ENCODE results near the gene TMEM240.
A peak's percentile ranks its signal among the peaks of the same experiment; 100 is the strongest.
"Not testable (repeated sequence)": the region's sequence is repeated elsewhere in the genome, so short reads cannot be mapped to it uniquely, and the experiment has no call there.

TMEM240 gene

DNA sequence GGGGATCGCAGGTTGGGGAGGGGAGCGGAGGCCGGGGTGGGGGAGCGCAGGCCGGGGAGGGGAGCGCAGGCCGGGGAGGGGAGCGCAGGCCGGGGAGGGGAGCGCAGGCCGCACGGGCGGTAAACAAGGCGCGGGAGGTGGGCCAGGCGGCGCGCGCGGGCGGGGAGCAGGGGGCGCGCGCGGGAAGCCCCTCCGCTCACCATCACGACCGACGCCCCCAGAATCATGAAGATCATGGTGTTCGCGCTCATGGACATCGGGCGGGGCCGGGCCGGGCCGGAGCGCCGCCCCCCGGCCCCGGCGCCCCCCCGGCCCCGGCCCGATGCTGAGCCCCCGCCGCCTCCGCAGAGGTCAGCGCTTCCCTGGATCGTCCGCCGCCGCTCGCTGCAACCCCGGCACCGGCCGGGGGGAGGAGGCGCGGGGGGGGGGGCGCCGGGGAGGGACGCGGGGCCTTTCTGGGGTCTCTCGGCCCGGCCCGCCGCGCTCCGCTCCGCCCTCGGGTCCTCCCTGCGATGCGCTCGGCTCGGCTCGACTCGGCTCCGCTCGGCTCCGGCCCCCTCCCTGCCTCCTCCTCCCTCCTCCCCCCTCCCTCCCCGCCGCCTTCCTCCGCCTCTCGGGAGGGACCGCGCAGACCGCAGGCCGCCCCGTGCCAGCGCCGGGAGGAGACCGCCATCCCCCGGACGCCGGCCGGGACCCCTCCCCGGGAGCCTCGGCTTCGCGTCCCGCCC is at the start of gene TMEM240:
TMEM240 (minus strand) TSS at position 535 of the 728 bp plus-strand sequence; CDS start at position 257, 278 bp downstream.
- DNase-seq, result peak; percentile 58

DNA sequence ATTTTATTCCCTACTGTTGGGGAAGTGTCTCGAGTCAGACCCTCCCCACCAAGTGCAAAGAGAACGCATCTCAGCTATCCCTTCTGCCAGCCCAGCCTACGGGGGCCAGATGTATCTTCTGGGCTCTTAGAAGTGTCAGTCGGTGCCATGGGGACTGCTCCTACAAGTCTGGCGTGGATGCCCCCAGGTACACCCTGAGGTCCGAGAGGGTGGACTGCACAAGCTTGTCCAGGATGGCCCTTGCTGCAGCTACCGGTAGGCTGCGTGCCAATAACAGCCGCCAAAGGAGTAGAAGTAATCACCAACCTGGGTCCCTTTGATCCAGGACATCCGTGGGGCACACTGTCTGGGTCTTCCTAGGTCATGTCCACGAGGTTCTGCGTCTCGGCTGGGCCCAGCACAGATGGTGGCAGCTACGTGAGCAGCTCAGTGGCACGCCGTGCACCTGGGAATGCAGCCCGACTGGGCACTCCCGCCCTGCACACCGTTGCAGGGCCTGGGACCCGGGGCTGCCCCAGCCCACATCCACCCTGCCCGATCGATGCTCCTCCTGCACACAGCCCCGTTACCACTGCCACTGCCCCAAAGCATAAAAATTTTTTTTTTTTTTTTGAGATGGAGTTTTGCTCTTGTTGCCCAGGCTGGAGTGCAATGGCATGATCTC is 43.1 kb upstream of the TMEM240 start:
- no peak for DNase-seq

DNA sequence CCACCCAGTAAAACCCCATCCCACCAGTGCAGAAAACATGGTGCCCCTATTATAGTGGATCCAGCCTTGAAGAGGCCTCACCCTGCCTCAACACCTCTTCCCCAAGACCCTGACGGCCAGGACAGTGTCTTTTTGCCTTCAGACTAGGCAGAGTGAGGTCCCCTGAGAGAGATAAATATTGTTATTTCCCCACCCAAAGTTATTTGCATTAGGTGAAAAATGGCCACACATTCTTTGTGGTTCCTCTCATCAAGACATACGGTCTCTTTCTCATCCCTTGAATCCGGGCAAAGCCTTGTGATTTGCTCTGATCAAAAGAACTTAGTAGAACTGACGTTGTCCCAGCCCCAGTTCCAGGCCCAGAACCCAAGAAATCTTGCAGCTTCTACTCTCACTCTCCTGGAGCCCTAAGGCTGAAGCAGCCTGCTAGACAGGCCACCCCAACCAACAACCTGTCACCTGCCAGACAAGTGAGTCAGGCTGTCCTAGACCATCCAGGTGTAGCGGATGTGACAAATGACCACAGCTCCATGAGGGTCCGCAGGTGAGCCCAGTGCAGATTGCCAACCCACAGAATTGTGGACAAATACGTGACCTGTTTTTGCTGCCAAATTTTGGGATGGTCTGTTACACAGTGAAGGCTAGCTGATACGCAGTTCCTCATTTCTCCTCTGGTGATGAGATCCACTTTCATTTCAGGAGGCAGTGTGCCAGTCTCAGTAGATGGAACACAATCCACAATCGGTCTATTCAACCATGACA is 42.3 kb upstream of the TMEM240 start:
- no peak for DNase-seq

DNA sequence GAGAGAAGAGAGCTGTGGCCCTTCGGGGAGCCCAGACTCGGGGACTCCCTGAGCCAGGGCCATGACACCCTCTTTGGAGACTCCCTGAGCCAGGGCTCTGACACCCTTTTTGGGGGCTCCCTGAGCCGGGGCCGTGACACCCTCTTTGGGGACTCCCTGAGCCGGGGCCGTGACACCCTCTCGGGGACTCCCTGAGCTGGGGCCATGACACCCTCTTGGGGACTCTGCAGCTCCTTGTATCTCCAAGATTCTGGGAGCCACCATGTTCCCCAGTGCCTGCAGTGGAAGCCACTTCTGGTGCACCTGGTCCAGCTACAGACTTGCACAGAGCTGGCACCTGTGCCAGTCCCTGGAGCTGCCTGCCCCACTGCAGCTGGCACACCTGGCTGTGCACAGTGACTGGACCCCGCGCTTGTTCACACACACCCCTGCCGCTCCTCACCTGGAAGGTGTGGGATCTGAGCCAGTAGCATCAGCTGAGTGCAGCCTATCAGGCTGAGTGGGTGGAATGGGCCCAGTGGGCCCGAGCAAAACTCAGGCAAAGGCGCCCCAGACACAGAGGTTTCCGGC is 38.0 kb upstream of the TMEM240 start:
- DNase-seq, result no peak

DNA sequence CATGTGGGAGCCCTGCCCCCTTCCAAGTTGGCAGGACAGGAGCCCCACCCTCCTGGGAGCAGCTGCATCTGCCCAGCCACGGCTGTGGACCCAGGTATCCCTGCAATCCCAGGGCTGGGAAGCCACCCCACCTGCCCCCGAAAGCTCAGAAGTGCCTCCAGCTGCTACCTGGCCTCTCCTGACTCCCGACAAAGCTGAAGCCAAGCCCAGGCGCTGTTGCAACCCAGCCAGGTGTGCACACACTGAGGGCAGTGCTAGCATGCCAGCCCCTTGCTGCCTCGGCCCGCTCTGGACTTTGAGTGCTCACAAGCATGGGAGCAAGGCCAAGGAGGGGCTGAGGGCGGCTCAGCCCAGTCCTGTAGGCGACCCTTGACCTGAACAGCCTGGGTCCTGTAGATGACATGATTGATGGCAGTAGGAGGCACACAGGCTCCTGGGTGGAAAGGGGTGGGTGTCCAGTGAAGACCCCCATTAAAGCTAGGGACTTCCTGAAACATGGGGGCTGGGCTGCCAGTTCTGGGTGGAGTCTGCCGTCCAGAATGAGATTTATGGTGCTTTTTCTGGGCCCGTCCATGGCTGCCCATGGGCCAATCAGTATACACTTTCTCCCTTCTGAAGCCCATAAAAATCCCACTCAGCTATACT is 37.1 kb upstream of the TMEM240 start:
- DNase-seq, result no peak

DNA sequence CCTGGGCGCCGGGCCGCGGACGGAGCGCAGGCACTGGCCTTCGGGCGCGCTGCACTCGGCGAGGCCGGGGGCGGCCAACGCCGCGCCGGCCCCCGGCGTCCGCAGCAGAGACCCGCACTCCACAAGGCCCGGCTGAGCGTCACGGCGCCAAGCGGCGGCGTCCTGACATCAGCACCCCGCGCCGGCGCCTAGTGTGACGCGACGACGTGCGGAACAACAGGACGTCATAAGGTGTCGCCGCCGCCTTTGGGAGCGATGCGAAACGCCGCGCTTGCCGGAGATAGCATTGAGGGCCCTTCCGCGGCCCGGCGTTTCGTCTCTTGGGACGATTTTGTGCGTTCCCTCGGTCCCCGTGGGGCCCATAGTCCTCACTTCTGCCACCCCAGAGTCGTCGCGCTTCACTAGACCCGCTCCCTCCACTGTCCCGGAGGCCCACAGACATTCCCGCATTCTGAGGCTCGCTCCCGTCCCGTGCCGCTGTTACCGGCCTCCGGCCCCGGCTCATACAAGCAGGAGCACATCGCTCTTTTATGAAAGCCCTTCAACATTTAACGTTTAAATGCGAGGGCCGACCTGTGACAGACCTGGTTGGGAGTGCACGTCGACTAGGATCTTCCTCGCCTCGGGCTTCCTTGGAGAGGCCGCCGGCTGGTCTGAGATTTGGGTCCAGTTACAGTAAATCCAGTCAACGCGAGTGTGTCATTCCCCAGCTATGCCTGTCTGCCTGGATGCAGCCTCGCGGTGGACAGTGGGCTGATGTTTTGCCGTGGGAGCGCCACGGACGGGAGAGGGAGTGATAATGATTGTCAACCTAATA is 34.5 kb upstream of the TMEM240 start, which contains the start of gene SSU72:
SSU72 (minus strand) TSS at position 143 of the 817 bp plus-strand sequence. CDS start 306 bp downstream, outside the sequence.
- DNase-seq, result peak; percentile 93

DNA sequence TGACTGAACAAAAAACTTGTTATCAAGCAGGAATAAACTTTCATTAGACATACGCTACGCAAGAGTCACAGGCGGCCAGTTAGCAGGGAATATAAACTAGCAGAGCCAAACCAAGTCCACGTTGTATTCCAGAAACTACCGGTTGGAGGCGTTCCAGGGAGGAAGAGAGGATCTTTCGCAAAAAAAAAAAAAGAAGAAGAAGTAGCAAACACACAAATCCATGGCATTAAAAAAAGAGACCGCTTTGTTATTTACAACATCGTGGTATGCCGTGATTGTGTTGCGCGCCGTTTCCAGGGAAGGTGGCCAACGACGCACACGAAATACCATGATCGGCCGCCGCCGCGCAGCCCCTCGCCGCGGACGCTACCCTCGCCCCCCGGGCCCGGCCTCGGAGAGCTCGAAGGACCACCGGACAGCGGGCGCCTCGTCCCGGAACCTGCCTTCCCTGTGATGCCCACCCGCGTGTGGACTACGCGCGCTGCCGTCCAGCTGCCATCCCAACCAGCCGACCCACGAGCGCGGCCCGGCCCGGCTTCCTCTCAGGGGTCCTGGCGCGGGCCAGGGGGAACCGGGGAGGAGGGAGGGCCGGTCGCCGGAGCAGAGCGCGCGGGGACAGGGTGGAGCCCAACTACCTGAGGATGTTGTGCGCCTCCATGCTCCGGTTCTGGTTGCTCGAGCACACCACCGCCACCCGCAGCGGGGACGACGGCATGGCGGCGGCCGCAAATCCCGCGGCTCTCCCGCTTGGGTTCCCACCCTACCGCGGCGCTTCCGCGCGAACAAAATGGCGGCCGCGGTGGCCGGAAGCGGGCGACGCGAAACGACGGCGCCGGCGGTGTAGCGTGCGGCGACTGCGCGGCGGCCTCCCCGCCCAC is 33.7 kb upstream of the TMEM240 start:
- peak; percentile 81 for DNase-seq

DNA sequence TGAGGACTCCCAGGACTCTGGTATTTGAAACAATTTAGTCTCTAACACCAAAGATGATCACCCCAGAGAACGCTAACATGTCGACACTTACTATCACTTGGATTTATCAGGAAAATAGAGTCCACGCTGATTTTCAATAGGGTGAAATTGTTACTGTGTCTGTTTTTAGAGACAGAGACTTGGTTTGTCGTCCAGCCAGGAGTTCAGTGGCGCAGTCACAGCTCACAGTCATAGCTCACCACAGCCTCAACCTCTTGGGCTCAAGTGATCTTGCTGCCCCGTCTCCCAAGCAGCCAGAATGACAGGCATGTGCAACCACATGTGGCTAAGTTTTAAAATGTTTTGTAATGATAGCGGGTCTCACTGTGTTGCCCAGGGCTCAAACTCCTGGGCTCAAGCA is 28.9 kb upstream of the TMEM240 start:
- DNase-seq, result no peak

DNA sequence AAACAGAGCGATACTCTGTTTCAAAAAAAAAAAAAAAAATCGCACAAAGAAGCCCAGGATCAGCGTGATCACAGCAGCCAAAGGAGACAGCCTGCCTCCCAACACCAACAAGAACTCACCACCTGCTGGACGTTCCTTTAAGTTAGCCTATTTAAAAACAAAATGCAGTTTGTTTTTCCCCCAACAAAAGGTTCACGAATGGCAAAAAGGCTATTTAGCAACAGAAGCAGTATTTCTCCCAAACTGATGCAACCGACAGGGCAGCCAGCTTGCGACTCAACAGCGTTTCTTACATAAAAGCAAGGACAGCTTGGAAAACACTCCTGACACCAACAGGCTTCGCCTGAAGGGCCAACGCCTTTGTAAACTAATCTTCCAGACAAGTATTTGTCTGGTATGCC is 27.5 kb upstream of the TMEM240 start:
- DNase-seq, result no peak

DNA sequence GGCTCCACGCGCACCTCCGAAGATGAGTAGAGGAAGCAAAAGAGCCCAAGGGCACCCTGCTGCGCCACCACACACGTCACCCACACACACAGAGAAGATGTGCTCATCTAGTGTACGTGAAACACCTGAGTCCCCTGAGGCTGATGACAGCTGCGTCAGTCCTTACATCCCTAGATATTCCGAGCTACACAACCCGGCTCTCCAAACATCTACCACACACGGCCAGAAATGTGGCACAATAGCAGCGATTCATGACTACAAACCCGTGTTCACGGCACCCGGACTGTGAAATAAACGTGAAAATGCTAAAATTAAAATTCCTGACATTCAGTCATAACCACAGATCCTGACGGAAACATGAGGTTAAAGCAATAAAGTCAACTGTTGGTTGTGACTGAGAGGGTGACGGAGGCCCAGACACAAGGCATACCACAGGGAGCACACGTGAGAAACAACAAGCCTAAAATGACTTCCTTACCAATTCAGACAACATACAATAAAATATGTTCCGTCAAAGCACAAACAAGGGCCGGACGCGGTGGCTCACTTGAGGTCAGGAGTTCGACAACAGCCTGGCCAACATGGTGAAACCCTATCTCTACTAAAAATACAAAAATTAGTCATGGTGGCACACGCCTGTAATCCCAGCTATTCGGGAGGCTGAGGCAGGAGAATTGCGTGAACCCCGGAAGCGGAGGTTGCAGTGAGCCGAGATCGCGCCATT is 26.9 kb upstream of the TMEM240 start:
- no peak for DNase-seq

DNA sequence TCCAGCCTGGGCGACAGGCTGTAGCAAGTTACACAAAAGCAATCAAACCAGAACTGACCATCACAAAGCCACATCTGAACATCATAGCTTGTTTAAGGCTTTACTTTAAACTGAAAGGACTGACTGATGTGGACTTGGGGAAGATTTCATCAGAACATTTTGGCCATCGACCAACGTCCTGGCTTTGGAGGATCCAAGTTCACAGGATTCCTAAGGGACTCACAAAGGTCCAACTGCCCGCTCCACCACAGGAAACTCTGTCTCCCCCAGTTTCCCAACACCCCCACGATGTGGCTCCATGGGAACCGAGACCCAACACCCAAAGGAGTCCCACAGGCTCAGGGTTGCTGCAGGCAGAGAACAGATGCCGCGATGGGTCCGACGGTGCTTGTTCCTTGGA is 24.9 kb upstream of the TMEM240 start:
- DNase-seq, result no peak

DNA sequence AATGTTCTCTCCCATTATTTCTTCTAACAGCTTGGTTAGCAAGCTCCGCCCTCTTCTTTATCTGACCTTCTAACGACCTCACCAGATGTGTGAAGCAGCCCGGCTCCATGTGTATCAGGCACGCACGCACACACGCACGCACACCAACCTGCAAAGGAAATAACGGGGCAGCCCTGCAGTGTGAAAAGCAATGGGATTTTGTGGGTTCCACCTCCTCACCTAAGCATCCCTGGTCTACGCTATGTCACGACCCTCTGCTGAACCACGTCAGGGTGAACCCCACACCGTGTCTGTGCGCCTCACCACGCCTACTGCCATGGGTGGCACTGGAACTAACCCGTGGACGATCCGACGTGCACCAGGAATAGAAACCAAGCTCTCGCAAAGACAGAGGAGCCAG is 23.8 kb upstream of the TMEM240 start:
- no peak for DNase-seq

DNA sequence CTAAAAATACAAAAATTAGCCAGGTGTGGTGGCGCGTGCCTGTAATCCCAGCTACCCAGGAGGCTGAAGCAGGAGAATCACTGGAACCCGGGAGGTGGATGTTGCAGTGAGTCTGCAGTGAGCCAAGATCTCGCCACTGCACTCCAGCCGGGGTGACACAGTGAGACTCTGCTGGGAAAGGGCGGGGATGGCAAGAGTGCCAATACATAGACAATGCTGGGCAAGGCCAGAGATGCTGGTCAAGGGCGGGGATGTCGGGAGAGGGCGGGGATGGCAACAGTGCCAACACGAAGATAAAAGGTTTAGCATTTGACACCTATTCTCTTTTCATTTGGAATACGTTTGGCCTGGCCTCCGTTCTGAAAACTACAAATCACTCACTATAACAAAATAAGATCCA is 23.3 kb upstream of the TMEM240 start:
- no peak for DNase-seq

DNA sequence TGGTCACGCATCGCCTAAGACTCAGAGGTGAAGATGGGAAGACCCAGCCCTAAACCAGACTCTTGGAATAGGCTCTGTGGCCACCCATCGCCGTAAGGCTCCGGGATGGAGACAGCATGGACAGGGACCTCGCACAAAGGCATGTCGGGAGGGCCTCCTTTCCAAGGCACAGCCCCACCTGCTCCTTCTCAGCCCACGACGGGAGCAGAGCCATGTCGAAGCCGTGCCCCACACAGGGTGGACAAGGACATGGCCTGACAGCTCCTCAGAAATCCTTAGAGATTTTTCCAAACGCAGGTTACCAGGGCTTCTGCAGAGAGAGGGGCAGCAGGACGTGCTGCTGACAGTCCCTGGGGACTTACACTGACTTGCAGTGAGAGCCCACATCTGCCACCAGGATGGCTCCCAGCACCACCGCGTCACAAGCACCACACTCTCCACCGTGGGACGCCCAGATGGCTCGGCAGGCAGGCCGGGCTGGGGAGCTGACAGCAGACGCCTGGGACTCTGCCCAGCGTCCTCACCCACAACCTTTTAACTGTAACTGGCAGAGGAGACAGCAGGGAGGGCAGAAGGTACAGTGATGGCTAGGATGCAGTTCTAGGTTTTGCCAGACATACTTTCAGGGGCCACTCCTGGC is 22.3 kb upstream of the TMEM240 start:
- no peak for DNase-seq

DNA sequence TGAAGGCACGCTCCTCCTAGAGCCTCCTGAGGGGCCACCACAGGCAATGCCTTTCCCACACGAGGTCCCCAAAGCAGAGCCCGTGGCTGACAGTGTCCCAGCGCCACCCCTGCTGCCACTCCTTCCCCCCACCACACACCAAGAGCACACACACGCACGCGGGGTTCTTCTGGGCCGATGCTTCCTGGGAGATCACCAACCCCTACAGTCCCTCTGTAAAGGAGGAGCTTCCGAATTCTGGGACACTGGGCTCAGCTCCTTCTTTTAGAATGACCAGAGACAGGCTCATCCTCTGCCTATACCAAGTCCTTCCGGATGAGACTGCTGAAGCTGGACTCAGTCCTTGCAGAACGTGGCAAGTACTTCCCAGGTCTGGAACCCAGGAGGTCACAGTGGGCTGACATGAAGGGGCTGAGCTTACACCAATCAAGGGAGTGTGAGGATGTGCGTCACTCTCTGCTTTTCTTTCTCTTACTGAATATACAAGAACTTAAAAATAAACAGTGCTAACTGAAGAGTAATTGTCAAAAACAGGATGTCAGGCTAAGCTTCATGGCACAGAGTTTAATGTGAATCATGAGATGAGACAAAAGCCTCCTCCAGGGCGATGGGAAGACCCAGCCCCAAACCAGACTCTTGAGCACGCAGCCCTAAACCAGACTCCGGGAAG is 21.5 kb upstream of the TMEM240 start:
- no peak for DNase-seq

DNA sequence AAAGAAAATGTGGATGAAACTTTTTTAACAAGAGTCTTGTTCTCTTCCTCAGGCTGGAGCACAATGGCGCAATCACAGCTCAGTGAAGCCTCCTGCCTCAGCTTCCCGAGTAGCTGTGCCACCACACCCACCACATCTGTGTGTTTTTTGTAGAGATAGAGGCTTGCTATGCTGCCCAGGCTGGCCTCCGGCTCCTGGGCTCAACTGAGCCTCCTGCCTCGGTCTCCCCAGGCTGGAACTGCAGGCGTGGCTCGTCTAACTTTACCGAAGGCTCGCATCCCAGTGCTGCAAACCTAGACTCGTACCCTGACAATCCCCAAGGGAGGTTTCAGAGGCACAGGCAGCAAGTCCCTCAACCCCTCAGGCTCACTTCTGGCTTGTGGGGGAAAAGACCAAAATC is 19.8 kb upstream of the TMEM240 start:
- no peak for DNase-seq

DNA sequence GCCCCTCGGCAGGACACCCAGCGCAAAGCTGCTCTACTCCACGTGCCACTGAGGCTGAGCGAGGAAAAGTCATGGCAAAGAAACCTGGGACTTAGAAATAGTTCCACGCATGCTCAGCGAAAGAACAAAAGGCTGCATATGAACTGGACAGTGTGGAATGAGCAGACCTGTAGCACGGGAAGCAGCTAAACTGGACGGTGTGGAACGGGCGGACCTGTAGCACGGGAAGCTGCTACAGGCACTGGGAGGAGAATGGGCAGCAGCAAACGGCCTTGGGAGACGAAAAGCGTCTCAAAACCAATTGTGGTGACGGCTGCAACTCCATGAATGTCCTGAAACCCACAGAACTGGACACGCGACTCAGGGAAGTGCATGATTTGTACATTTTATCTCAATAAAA is 18.6 kb upstream of the TMEM240 start:
- DNase-seq, result no peak

DNA sequence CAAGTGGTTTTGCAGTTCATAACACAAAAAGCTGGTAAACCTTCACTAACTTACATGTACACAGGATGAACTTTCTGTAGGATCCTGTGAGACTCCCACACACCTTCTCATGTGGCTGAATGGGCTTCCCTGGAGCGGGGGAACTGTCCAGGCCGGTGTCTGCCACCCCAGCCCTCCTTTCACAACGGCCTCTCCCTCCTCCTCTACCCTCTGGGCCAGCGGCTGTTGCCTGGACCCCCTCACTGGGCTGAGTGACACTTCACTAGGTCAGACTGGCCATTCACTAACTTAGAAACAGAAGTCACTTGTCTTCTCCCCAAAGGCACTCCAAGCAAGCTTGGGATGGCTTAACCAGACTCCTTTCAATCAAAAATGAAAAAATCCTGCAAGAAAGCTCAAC is 18.2 kb upstream of the TMEM240 start:
- no peak for DNase-seq

DNA sequence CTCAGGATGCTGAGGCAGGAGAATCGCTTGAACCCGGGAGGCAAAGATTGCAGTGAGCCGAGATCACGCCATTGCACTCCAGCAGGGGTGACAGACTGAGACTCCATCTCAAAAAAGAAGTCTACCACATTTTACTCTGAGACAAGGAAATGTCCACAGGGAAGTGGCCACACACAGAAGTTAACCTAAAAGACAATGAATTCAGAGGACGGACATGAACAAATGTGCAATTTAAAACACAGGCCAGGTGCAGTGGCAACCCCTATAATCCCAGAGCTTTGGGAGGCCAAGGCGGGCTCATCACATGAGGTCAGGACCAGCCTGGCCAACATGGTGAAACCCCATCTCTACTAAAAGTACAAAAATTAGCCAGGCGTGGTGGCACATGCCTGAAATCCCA is 17.3 kb upstream of the TMEM240 start:
- not testable (repeated sequence) for DNase-seq

Measured in CD4-positive, alpha-beta T cell treated with Interleukin-21 for 1 hour (primary cell).